NCI-H345 treated with DMSO at 0.1 percent for 48 hours (cell line): ENCODE data around the gene C1orf50.
"Not testable (repeated sequence)": the region's sequence is repeated elsewhere in the genome, so short reads cannot be mapped to it uniquely, and the experiment has no call there.

Experiments used
- DNase-seq: peaks from one replicate; lab custom pipeline; 2025; ENCODE audit not compliant: unreplicated experiment; lab: John Stamatoyannopoulos, UW

Gene C1orf50

GRCh38 chr1:42766741-42767509 is at the start of gene C1orf50, which contains the start of gene P3H1:
Gene C1orf50, plus strand, starts transcription at chr1:42767249. Its CDS starts 63 bp downstream, at chr1:42767312.
Gene P3H1, minus strand, starts transcription at chr1:42767028. Its CDS starts 57 bp downstream, at chr1:42766971.
- peak; percentile 98 for DNase-seq

- no peak for DNase-seq
Measured at GRCh38 chr1:42720868-42721267, 46.2 kb upstream of the C1orf50 start.

- no peak for DNase-seq
Measured at GRCh38 chr1:42721926-42722325, 45.1 kb upstream of the C1orf50 start.

- not testable (repeated sequence) for DNase-seq
Measured at GRCh38 chr1:42722403-42722802, 44.6 kb upstream of the C1orf50 start.

- no peak for DNase-seq
Measured at GRCh38 chr1:42723511-42723910, 43.5 kb upstream of the C1orf50 start.

- not testable (repeated sequence) for DNase-seq
Measured at GRCh38 chr1:42725820-42726219, 41.2 kb upstream of the C1orf50 start.

- DNase-seq, result no peak
Measured at GRCh38 chr1:42730002-42730401, 37.0 kb upstream of the C1orf50 start.

- no peak for DNase-seq
Measured at GRCh38 chr1:42730988-42731387, 36.1 kb upstream of the C1orf50 start.

GRCh38 chr1:42731585-42731984 is 35.5 kb upstream of the C1orf50 start:
- no peak for DNase-seq

- no peak for DNase-seq
Measured at GRCh38 chr1:42732126-42732680, 34.8 kb upstream of the C1orf50 start.

GRCh38 chr1:42733415-42734200 is 33.4 kb upstream of the C1orf50 start:
- DNase-seq, result no peak

GRCh38 chr1:42734201-42735035 is 32.6 kb upstream of the C1orf50 start:
- DNase-seq, result no peak

GRCh38 chr1:42735056-42735455 is 32.0 kb upstream of the C1orf50 start:
- DNase-seq, result no peak

GRCh38 chr1:42735477-42736105 is 31.5 kb upstream of the C1orf50 start:
- no peak for DNase-seq

GRCh38 chr1:42736152-42736551 is 30.9 kb upstream of the C1orf50 start:
- no peak for DNase-seq

GRCh38 chr1:42736571-42737200 is 30.4 kb upstream of the C1orf50 start:
- no peak for DNase-seq

GRCh38 chr1:42737257-42737656 is 29.8 kb upstream of the C1orf50 start:
- no peak for DNase-seq

GRCh38 chr1:42737986-42738677 is 28.9 kb upstream of the C1orf50 start:
- no peak for DNase-seq

- DNase-seq, result no peak
Measured at GRCh38 chr1:42738678-42739226, 28.3 kb upstream of the C1orf50 start.
